PC-3 (cell line): Measurements from ENCODE around the gene IL1B.
"Not testable (repeated sequence)": the region's sequence is repeated elsewhere in the genome, so short reads cannot be mapped to it uniquely, and the experiment has no call there.

ENCODE experiments used
- EZH2 ChIP-seq: fragments of 300-600 bp; sonication (generic); IDR thresholded peaks from one replicate; pipeline ENCODE4 v1.6.1; 2017; ENCODE audit warnings: antibody characterized with exemption, mild to moderate bottlenecking, low read length; ENCODE audit not compliant: unreplicated experiment
- TF ChIP-seq, protein P1 (sequence below): fragments of 300-600 bp; sonication (generic); conservative IDR thresholded peaks from 2 replicates; pipeline ENCODE4 v1.5.1; 2017; ENCODE audit warnings: antibody characterized with exemption, low read depth, mild to moderate bottlenecking, low read length

DNA sequence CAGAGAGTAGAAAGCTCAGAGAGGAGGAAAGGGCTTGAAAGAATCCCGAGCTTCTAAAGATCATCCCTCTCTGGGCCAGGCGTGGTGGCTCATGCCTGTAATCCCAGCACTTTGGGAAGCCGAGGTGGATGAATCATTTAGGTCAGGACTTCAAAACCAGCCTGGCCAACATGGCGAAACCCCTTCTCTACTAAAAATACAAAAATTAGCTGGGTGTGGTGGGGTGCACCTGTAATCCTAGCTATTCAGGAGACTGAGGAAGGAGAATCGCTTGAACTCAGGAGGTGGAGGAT lies 3.0 kb downstream of the IL1B start:
- TF ChIP-seq, protein P1, sequence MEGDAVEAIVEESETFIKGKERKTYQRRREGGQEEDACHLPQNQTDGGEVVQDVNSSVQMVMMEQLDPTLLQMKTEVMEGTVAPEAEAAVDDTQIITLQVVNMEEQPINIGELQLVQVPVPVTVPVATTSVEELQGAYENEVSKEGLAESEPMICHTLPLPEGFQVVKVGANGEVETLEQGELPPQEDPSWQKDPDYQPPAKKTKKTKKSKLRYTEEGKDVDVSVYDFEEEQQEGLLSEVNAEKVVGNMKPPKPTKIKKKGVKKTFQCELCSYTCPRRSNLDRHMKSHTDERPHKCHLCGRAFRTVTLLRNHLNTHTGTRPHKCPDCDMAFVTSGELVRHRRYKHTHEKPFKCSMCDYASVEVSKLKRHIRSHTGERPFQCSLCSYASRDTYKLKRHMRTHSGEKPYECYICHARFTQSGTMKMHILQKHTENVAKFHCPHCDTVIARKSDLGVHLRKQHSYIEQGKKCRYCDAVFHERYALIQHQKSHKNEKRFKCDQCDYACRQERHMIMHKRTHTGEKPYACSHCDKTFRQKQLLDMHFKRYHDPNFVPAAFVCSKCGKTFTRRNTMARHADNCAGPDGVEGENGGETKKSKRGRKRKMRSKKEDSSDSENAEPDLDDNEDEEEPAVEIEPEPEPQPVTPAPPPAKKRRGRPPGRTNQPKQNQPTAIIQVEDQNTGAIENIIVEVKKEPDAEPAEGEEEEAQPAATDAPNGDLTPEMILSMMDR: not testable (repeated sequence)
- TF ChIP-seq EZH2: not testable (repeated sequence)
